HT1080 (cell line): ENCODE measurements around the gene YWHAE. TPM values are rescaled to one million over a fixed set of nuclear protein-coding genes. Genes with fewer than 3 reads are reported as not detected.
"Not testable (repeated sequence)": the region's sequence is repeated elsewhere in the genome, so short reads cannot be mapped to it uniquely, and the experiment has no call there.

Source experiments
- DNase-seq: peaks from one replicate; pipeline ENCODE4 v3.0.0-alpha.2; 2015; ENCODE audit warnings: low read depth
- total RNA-seq: library from RNA; depleted of rRNA; stranded (reverse); fragments of >200 nt; shearing (Covaris generic); gene quantifications from 2 replicates; pipeline ENCODE4 v1.2.3, GENCODE V29; 2014

The YWHAE gene
- total RNA-seq, 1 experiment from 2014 or later, result 381 TPM

DNA sequence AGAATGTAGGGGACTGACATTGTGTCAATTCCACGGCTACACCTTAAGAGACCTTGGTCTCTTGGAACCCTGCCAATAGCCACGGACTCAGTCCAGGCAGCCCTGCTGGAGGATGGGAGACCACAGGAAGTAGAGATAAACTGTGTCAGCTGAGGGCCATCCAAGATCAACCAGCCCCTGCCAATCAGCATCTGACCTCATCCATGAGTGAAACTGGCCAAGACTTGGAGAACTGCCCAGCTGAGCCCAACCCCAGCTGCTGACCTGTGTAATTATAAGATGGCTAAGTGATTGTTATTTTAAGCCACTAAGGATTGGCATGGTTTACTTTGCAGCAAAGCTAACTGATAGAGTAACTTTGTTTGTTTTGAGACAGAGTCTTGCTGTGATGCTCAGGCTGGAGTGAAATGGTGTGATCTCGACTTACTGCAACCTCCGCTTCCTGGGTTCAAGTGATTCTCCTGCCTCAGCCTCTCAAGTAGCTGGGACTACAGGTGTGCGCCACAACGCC, 13.3 kb upstream of the YWHAE start:
- peak; percentile 77 for DNase-seq

DNA sequence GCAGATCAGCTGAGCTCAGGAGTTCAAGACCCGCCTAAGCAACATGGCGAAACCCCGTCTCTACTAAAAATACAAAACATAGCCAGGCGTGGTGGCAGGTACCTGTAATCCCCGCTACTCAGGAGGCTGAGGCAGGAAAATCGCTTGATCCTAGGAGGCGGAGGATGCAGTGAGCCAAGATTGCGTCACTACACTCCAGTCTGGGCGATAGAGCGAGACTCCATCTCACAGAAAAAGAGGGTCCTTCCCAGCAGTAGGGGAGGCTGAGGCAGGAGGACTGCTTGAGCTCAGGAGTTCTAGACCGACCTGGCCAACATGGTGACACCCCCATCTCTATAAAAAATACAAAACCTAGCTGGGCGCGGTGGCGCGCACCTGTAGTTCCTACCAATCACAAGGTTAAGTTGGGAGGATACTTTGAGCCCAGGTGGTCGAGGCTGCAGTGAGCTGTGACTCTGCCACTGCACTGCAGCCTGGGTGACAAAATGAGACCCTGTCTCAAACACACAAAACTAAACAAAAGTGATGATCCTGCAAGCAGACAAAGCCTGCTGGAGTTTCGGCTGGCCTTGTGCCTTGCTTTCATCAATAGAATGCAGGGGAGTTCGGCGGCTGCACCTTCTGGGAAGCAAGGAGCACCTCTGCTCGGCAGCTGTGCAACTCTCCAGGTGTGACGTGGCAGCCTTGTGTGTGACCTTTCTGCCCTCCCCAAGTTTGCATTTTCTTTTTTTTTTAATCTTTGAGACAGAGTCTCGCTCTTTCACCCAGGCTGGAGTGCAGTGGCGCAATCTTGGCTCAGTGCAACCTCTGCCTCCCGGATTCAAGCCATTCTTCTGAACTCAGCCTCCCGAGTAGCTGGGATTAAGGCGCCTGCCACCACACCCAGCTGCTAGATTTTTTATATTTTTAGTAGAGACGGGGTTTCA, 12.4 kb upstream of the YWHAE start:
- no peak for DNase-seq

DNA sequence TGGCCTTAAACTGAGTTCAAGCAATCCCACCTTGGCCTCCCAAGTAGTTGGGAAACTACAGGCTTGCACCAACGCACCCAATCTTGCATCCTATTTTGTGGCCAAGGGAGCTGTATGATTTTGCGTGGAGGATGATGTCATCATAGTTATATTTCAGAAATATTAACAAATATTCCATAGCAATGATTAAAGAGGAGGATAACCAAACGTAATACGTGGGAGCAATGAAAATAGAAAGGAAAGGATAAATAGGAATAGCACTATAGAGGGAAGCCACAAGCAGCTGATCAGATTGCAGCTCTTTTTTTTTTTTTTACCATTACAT, 2.2 kb upstream of the YWHAE start:
- no peak for DNase-seq

DNA sequence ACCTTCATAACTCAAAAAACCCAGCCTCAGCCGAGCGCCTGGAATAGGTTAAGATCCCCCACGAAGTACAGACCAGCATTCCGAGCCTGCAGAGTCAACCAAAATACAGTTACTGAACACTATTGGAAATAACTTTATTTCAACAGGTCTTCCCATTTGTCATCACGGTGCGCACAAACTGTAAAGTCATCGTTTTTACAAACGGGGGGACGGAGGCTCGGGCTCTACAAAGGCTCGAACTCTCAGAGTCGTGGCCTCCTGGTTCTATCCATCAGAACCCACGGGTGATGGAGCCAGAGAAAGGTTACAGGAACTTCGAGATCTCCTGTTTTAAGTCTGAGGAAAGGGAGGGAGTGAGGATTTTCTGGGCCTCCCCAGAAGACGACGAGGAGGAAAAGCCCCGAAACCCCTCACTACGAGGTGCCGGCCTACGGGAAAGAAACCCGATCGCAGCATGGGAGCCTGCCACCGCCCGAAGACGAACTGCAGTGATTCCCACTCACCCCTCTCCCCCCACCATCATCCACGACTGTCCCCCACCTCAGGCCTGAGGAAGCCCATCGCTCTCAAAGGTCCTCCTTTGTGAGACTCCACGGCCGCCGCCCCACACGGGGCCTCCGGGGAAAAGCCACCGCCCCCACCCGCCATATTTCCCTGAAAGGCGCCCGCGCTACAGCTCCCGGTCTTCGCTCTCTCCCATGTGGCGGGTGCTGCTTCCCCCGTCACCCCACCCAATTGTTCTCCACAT, 917 bp downstream of the YWHAE start:
- DNase-seq, result no peak

DNA sequence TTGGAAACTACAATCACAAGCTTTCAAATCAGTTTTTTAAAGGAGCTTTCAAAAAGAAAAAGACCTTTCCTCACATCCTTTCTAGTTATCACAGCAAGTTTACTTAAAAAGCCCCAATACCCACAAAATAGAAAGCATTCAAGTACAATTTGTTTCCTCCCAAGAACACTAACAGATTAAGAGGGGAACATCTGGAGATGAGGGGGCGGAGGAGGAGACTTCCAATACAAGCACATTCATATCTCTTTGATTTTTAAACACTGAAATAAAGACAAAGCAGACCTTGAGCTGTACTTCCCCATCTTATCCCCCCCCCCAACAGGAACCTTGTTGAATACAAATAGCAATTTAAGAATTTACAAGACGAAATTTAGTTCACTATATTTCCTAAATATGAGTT, 2.0 kb downstream of the YWHAE start:
- no peak for DNase-seq

DNA sequence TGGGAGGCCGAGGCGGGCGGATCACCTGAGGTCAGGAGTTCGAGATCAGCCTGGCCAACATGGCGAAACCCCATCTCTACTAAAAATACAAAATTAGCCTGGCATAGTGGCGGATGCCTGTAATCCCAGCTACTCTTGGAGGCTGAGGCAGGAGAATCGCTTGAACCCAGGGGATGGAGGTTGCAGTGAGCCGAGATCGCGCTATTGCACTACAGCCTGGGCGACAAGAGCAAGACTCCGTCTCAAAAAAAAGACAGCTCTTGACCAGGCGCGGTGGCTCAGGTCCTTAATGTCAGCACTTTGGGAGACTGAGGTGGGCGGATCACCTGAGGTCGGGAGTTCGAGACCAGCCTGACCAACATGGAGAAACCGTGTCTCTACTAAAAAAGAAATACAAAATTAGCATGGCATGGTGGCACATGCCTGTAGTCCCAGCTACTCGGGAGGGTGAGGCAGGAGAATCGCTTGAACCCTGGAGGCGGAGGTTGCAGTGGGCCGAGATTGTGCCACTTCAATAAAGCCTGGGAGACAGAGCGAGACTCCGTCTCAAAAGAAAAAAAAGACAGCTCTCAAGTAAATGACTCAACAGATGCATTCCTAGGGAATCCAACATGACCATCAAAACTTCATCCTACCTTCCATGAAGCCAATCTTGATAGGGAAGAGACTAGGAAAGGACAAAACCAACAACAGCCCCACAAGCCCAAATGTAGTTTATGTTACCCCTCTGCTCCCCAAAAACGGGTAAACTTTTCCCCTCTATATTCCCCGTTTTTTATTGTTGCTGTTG, 4.0 kb downstream of the YWHAE start:
- not testable (repeated sequence) for DNase-seq

DNA sequence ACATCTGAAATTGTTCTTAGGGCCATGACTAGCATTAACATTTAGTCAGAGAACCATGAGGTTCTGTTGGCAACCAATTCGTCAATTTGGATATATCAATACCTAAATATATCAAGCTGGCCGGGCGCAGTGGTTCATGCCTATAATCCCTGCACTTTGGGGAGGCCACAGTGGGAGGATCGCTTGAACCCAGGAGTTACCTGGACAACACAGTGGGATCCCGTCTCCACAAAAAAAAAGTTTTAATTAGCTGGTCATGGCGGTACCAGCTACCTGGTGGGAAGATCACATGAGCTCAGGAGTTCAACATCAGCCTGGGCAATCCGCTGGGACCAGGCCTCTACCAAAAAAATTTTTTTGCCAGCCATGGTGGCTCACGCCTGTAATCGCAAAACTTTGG, 8.4 kb downstream of the YWHAE start:
- DNase-seq, result no peak

DNA sequence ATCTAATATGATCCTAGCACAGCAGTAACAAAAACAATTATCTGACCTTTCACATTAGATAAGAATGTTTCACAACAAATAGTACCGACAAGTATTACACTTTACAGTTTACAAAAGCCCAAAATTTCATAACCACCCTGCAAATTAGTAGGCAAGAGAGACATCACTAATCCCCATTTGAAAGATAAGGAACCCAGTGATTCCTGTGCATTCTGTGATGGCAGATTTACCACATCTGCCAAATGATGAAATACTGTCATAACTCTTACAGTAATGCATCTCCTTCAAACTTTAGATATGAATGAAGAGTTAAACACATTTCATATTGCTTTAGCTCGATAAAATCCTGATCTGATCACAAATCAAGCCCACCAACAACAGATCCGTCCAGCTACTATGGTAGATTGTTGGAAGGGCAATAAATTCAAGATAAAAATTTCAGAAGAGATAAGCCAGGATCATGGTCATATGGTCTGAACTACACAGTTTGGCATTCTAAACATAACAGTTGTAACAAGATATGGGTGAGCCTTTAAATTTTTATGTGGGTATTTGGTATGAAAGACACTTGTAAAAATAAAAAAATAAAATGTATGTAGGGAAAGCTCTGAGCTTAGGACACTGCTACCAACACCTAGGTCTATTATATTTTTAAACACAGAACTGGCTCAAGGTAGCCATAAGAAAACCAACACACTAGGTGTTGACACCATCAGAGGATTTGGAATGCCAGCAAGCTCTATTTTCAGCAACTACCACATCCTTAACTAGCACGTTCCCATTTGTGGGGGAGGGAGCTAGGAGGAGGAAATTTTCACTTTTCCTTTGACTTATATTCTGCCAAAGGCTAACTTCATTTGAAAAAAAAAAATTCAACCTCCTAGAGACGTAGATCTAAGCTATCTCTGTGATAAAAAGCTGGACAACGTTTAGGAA, 9.3 kb downstream of the YWHAE start:
- no peak for DNase-seq

DNA sequence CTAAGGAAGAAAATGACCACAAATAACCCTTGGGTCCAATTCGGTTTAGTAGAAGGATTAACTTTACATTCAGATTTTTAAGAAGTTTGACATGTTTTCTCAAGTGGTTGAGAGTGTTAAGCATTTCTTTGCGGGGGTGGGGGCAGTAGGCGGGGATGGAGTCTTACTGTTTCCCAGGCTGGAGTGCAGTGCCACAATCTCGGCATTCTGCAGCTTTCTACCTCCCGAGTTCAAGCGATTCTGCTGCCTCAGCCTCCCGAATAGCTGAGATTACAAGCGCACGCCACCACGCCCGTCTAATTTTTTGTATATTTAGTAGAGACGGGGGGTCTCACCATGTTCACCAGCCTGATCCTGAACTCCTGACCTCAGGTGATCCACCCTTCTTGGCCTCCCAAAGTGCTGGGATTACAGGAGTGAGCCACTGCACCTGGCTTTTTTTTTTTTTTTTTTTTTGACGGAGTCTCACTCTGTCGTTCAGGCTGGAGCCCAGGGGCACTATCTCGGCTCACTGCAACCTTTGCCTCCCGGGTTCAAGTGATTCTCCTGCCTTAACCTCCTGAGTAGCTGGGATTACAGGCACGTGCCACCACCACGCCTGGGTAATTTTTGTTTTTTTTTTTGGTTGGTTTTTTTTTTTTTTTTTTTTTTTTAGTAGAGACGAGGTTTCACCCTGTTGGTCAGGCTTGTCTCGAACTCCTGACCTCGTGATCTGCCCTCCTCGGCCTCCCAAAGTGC, 12.4 kb downstream of the YWHAE start:
- not testable (repeated sequence) for DNase-seq

DNA sequence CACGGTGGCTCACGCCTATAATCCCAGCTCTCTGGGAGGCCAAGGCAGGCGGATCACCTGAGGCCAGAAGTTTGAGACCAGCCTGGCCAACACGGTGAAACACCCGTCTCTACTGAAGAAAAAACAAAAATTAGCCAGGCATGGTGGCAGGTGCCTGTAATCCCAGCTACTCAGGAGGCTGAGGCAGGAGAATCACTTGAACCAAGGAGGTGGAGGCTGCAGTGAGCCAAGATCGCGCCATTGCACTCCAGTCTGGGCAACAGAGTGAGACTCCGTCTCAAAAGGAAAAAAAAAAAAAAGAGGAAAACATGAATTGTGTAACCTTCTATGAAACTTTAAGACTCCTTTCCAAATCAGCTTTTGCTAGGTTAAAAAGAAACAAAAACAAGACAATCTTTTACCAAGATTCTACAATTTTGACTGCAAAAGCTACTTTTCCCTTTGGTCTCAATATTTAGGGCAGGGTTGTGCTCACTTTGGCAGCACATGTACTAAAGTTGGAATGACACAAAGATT, 13.3 kb downstream of the YWHAE start:
- DNase-seq, result not testable (repeated sequence)

DNA sequence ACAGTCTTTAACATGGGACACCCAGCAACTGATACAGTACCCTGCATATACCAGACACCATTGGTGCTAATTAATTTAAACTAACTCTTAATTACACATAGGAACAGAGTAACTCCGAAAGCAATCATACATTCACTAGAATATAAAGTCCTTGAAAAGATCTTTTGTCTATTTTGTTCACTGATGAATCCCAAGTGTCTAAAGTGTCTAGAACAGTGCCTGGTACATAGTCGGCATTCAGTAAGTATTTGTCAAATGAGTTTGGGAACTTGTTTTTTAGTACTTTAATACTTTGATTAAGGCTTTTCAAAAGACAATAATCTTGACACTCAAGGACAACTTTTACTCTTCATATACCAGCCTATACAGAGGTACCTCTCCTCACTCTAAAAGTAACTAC, 13.8 kb downstream of the YWHAE start:
- DNase-seq, result no peak

DNA sequence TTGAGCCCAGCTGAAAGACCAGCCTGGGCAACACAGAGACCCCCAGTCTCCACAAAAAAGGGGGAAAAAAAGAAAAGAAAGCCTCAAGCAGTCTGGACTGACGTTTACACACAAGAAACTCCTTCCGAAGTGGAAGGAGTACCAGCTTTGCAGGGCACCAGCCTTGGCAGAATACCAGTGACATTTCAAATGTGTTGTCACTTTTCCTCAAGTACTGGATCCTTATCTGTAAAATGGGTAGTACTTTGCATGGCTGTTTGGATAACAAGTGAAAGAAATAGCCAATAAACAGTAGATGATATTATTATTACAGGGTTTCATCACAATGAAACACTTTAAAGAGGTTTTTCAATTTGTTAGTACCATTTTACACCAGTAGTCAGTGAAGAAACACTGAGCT, 14.2 kb downstream of the YWHAE start:
- no peak for DNase-seq

DNA sequence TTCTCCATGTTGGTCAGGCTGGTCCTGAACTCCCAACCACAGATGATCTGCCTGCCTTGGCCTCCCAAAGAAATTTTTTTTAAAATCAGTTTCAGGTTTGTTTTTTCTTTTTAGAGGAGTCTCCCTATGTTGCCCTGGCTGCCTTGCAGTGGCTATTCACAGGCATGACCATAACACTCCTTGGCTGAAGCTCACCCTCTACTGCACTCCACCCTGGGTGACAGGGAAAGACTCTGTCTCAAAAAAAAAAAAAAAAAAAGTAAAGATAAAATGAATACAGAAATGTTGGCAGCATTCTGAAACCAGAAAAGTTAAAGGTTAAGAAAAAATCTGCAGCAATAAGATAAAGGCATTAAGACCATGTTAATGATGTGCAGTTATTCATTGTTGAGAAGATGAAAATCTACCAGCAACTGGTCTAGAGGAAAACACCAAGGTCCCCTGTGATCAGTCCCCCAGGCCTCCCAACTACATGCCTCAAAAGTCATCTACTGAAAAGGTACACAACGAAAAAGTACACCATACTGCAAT, 15.1 kb downstream of the YWHAE start:
- no peak for DNase-seq

DNA sequence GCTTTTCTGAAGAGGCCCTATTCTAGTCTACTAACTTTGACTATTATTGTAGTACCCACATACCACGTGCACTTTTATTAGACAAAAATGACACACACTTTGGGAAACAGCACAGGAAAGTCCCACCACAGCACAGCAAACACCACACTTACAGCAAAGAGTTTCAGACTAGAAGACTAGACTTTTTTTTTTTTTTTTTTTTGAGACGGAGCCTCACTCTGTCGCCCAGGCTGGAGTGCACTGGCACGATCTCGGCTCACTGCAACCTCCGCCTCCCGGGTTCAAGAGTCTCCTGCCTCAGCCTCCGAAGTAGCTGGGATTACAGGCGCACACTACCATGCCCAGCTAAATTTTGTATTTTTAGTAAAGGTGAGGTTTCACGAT, 20.1 kb downstream of the YWHAE start:
- no peak for DNase-seq

DNA sequence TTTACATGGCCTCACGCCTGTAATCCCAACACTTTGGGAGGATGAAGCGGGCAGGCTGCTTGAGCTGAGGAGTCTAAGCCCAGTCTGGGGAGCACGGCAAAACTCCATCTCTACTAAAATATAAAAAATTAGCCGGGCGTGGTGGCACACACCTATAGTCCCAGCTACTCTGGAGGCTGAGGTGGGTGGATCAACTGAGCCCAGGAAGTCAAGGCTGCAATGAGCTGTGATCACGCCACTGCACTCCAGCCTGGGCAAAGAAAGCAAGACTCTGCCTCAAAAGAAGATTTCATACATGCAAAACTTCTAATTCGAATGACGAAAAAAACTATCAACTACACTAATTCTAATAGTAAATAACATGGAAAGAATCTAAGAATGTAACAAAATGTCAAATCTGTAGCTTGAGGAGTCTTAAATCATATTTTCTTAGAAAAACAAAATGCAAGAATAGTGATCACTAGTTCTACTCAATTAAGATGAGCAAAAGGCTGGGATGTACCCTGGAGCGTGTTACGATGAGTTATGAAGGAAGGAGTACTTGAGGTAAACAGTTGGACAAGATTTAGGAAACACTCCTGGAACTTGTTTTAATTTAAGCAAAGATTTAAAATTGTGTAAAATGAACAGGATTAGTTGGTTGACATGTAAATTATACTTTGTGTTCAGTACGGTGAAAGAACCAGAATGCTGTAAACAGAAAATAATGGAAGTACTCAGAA, 20.7 kb downstream of the YWHAE start:
- no peak for DNase-seq

DNA sequence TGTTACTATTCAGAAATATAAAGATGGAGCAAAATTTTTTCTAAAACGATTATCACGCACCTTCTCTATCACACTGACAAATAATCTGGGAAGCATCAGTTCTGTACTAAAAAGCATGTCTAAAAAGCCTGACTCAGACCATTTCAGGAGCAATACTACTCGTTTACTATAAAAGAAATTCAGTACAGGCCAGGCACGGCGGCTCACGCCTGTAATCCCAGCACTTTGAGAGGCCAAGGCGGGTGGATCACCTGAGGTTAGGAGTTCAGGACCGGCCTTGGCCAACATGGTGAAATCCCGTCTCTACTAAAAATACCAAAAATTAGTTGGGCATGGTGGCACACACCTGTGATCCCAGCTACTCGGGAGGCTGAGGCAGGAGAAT, 21.6 kb downstream of the YWHAE start:
- not testable (repeated sequence) for DNase-seq

DNA sequence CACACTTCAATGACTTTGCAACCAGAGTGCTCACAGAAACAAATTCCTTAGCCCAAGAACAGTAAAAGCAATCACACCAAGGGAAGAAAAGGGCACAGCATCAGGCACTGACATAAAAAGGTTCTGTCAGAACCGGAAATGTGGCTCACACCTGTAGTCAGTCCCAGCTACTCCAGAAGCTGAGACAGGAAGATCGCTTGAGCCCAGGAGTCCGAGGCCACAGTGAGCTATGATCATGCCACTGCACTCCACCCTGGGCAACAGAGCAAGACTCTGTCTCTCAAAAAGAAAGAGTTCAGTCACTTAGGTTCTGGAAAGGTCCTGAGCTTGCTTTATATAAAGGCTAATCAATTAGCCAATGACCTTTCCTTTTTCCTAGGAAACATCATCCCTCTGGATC, 22.7 kb downstream of the YWHAE start:
- DNase-seq, result no peak

DNA sequence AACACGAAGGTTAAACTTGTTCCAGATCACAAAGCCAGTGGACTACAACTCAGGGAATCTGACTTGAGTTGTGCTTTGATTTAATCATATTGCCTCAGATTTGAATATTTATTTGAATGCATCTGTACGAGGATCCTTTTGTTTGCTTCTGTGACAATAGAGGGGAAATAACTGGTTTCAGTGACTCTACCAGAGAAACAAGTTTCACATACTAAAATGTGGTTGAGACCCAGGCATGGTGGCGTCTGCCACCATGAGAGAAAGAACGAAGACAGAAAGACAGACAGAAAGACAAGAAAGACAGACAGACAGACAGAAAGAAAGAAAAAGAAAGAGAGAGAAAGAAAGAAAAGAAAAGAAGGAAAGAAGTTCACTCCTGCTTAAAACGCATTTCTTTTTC, 24.0 kb downstream of the YWHAE start:
- DNase-seq, result no peak

DNA sequence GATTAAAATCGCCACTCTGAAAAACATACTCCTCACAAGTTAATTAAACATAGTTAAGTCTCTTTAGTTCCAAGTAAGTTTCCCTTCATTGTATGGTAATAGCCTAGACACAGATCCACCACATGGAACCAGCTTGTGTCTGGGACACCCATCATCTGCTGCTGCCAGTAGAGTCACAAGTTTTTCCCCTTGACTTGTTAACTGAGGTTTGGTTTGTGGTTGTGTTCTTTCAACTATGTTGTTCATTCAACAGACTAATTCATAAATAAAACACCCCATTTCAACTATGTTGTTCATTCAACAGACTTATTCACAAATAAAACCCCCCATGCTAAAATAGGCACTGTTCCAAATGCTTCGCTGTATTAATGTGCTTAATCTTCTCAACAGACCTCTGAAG, 24.4 kb downstream of the YWHAE start:
- DNase-seq, result no peak
